SK-N-DZ (cell line): Measurements from ENCODE around the gene CCDC70.
A peak's percentile ranks its signal among the peaks of the same experiment; 100 is the strongest.

Source experiments
- DNase-seq: peaks from one replicate; pipeline ENCODE4 v3.0.0-alpha.2; 2015; ENCODE audit warnings: low spot score

CCDC70 gene

DNA sequence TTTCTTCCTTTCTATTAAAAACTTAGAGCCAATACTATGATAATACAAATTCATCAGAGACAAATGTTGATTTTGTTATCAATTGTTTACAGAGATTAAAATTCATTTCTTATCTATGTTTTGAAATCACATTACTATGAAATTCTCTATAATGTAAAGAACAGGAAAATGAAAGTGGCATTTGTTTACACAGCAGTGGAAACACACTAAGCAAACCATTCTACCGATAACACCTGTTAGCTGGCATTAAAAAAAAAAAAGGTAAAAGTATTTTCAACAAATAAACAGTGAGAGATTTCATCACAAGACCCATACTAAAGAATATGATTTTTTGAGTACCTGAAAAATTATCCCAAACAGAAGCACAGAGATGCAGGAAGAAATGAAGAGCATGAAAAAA lies 4.8 kb upstream of the CCDC70 start:
- DNase-seq = no peak

DNA sequence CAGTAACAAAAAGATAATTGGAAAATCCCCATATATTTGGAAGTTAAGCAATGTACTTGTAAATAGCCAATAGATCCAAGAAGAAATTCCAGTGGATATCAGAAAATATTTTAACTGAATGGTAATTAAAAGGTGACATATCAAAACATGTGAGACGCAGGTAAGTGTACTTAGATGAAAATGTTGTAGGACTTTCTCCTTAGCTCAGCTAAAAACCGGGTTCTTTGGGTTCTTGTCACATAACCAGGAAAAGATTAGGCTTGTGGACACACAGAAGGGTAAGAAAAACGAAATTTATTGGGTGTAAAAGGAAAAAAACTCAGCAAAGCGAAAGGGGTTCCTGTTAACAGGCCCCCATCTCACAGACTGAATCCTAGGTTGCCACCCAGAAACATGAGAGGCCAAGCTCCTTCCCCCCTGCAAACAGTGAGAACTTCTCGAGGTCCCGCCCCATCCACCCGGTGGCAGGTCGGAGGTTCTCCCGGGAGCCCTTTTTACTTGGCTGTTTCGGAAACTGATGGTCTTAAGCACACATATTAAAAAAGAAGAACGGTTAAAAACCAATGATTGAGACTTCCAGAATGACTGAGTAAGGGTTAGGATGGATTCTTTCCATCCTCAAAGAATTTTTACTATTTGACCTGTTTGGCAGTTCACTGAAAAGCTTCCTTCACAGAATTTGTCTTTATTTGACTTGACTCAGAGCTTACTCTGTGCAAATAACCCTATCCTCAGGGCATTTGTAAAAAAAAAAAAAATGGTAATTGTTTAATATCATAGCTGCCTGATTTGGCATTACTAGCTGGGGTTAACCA lies 3.1 kb upstream of the CCDC70 start:
- DNase-seq = no peak

DNA sequence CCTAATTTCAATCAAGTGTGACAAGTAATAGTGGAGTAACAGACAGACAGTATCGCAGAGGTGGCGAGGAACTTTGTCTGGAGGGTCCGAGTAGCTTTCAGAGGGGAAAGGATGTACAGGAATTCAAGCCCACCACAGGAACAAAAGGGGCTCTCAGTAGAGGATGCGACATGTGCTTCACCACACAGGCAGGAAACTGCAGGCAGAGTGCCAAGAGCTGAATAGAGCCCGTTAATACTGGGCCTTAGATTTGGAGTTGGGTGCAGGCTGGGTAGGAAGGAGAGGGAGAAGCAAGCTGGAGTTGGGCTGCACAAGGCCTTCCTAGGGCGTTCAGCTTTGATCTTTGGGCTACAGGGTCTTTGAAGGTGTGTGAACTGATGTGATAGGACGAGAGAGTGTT lies 1.2 kb downstream of the CCDC70 start:
- no peak for DNase-seq

DNA sequence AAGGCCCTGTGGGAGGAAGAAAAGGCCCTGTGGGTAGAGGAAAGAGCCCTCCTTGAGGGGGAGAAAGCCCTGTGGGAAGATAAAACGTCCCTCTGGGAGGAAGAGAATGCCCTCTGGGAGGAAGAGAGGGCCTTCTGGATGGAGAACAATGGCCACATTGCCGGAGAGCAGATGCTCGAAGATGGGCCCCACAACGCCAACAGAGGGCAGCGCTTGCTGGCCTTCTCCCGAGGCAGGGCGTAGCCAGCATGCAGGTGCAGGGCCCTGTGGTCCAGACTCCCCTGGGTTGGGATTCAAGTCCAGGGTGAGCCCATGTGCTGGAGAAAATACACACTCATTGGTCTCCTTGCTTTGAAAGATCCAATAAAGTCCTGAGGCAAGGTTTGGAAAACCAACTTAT lies 4.1 kb downstream of the CCDC70 start:
- DNase-seq = no peak

DNA sequence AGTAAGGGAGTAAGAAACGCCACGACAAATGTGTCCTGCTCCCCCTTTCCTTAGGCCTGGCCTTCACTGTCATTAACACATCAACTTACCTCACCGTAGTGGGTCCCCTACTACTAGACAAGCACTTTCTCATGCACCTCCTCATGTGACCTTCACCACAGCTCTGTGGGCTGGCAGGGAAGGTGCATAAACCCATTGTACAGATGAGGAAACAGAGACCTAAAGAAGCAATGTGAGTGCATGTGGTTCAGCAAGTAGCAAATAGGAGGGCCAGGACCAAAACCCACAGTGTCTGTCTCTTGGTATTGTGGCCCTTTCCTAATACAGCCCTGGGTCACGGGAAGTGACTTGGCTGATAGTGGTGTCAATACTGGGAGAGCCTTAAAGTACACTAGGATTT lies 5.3 kb downstream of the CCDC70 start:
- no peak for DNase-seq

DNA sequence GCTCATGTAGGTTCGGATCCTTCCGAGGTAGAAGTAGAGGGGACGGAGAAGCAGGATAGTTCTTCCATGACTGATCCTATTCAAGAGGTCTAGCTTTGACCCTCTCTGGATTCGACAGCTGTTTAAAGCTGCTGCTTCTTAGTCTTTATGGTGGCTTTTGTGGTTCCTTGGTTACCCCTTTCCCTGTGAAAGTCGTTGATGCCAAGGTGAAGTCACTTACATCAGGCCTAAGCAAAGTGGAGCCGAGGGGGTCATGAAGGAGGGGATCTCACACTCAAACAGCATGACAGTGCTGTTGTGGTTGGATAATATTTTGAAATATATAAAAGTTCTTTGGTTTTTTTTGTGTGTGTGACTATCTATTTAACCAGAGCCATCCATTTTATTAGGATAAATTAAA lies 8.1 kb downstream of the CCDC70 start:
- DNase-seq = no peak

DNA sequence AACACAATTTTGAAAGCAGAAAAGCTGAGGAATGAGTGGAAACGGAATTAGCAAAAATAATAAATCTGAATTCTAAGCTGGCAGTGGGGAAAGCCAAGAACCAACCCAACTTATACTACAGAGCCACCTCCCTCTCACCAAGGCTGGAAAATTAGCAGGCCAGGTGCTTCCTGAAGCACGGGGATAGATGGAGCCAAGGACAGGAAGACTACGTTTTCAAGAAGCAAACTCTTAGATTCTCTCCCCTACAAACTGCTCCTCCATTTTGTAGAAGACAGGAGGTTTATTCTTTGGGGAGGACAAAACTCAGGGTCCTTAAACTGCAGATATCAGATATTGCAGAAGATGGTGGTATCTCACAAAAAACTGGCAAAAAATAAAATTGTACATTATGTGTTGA lies 8.8 kb downstream of the CCDC70 start:
- no peak for DNase-seq

DNA sequence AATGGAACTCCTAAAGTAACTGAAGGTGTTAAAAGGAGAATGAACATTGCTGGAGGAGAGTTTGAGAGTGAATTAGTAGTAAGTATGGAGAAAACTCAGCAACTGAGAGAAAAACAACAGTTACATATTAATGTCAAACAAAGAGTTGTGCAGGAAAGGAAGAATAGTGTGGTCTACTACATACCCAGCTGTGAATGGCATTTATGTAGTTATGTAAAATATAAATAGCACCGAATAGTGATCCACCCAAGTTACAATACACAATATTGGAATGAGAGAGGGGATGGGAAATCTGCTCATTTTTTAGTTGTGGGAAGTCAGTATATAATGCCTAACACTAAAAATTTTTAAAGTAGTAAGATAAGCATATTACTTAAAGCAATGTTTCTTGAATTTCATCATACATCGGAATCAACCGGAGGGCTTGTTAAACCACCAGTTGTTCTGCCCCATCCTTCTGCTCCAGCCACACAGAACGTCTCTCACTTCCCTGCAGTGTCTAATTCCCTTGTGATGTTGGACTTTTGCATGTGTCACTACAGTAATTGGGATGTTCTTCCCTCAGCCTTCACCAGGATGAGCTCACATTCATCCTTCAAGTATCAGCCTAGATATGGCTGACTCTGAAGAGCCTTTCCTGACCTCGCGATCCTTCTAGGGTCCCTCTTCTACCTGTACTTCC lies 11.5 kb downstream of the CCDC70 start:
- DNase-seq = no peak

DNA sequence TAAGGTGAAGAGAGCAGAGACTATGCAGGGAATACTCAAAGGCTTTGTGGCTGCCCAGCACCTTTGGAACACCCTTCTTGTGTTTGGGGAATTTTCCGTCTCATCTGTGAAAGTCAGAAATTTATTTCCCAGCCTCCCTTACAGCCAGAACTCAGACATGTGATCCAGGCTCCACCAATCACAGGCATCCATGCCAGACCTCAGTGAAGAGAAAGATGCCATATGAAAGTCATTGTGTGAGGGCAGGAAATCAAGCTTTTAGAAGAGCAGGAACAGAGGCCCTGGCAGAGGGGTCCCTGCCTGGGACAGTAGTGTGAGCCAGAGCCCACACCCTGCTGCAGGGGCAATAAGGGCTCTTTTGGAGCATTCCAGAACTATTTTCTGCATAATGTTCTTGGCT lies 12.1 kb downstream of the CCDC70 start:
- DNase-seq = no peak

DNA sequence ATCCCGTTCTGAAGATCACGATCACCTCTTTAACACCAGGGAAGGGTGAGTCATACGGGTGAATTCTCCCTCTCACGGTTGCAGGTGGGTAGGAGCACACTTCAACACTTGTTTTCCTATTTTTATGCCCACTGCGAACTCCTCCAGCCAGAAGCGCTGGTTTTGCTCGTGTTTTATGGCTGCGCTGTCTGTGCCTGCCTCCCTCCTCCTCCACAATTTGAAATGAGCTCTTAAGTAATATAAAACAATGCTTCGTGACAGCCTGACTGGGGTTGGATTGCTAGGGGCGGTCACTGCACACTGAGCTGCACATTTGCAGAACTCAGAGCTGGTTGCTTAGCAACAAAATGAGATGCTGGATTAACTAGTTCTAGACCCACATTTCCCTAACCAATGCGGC lies 12.9 kb downstream of the CCDC70 start:
- DNase-seq = peak; percentile 24

DNA sequence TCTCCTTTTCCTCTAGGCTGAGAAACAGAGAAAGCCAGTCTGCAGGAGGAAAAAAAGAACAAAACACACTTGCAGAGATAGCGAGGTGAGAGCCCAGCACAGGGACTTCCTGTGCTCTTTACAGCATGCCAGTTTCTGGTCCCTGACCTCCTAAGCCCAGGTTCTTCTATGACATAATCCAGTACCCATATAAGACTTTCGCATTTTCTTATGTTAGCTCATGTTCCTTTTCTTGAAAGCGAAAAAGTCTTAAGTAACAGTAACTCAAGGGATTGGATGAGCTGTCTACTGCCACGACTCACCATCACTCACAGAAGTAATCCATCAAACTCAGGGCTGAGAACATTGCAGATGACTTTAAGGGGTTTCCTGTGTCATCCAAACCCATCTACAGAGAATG lies 17.4 kb downstream of the CCDC70 start:
- no peak for DNase-seq

DNA sequence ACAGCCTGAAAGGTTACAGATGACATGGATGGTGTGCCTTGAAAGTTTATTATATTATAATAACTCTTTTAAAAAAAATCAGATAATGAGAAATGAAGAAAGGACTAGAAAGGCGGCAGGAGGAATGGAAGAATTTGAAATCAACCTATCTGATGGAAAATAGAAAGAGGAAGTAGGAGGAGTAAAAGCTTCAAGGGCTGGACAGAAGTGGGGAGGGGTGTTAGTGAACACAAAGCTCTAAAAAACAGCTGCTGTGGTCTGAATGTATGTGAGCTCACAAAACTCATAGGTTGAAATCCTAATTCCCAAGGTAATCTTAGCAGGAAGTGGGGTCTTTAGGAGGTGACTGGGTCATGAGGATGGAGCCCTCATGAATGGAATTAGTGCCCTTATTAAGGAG lies 19.5 kb downstream of the CCDC70 start:
- no peak for DNase-seq

DNA sequence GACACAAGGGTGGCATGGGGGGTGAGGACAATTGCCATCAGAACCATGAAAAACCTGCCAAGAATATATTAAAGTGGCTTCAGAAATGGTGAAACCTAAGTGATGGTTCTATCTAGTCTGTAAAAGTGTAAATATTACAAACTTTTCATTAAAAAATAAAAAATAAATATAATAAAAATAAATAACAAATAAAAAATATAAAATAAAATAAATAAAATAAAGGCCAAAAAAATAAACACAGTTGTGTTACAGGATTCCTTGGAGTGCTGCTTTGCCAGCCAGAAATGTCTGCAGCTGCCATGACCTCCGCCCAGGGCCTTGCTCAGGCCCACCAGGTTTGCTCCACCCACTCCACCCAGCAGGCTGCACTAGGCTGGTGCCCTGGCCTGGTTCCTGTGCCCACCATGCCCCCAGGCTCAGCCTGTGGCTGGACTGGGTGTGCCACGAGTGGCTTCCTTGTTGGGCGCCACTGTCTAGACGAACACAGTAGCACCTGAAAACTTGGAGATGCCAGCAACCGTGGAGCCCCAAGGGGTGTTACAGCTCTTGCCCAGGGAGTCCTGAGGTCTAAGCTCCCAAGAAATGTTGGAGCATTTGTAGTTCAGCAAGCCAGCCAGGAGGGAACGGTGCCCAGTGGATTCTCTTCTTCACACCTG lies 20.9 kb downstream of the CCDC70 start:
- no peak for DNase-seq

DNA sequence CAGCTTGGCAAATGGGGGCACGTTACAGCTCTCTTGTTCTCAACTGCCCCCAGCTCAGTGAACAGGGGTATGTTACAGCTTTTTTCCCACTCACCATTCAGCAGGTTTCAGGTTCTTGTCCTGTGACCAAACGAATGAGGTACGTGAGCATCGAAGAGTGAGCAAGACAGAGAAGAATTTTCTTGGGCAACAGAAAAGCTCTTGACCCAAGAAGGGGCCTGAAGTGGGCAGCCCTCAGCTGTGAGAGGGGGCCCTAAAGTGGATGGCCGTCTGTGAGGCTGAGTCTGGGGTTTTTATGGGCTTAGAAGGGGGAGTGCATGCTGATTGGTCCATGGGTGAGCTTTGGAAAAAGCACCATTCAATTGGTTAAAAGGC lies 21.4 kb downstream of the CCDC70 start:
- no peak for DNase-seq

DNA sequence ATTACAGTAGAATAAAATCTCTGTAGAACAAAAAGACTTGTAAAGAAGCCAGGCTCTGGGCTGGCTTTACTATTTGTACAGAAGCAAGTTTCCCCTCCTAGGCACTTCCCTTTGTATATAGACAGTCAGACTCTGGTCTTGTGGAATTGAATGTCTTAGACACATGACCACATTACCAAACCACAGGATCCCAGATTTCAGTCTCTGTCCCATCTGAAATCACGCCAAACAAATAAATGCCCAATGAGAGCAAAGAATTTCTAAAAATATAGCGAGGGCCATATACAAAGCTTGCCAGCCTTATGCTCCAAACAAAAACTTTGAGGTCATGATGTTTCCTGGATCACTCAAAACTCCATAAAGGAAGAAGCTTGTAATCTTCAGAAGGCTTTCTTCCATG lies 23.9 kb downstream of the CCDC70 start:
- no peak for DNase-seq

DNA sequence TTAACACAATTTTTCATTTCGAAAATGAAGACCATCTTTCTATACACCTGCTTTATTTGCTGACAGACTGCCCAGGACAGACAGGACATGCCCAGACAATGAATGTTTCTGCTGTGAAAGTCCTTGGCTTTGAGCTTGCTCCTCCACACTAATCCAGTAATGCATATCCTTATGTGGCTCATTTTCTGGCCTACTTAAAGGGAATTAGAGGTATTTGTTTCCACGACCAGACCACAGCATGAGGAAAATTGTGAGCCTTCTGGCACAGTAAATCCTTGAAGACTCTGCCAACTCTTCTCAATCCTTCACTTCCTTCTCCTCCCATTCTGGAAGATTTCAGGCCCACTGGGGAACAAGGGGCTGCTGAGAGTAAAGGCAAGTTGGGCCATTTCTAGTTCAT lies 25.7 kb downstream of the CCDC70 start:
- DNase-seq = no peak

DNA sequence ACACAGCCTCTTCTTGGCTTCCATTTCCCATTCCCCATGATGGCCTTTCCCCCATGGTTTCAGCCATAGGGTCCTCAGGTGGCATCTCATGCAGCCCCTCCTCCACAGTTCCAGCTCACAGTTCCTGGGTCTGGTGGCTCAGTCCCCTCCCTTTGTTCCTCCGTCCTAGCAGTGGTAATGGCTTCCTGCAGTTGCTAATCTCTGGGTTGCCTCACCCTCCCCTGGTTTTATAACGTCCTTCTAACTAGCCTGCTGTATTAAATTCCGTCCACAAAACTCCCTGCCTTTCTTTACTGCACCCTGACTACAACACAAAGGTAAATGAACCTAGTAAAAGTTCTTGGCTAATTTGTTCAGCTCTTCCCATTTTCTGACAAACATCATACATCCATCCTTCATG lies 30.9 kb downstream of the CCDC70 start:
- DNase-seq = no peak

DNA sequence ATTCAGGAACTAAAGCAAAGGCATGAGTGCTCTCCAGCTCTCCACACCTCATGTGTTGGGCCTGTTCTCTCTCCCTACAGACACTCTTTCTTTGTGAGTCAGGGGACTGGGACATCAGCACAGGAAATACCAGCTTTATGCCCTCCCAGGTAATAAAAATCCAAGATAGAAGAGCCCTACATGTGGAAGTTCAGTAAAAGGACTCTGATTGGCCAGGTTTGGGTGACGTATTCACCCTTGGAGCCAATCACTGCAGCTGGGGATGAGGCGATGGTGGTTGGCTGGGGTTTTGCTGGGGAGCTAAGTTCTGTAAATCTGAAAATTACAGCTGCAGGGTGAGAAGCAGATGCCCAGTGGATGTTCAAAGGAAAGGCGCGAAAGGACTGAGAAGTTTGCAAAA lies 32.5 kb downstream of the CCDC70 start:
- DNase-seq = no peak

DNA sequence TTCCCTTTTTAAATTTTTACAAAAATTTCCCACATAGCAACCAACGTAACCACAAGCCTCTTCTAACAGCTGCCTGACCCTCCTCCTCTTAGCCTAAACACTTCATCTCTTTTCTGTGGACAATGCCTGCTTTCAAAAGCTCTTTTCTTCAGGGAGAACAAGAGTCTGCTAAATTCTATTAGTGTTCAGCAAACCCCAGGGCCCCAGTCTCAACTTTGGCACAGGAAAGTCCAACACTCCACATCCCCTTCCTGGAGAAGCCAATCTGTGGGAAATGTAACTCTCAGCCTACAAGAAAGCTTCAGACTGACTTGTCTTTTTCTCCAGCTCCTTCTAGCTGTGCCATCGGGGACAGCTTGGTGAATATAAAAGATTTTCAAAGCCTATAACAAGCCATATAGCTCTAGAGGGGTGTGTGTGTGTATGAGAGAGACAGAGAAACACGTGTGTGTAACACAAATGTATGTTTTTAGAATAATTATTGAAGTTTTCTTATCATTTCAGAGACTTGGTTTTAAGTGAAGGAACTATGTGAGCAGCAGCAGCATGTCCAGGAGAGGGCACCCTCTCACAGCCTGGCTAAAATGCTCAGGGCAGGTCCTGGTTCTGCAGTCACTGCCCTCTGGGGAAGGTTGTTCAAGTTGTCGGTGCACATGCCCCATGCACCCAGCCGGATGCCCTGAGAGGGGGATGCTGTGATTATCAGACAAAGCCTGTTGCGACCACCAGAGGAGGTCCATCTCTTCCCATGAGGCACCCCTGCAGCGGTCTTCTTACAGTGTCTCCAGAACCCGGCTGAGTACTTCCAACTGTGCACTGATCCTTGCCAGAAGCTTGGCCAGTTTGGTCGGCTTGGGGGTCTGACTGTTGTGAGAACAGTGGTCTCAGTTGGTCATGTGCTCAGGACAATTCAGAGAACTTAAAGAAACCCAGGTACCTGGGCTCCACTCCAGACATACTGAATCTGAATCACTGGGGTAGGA lies 34.4 kb downstream of the CCDC70 start:
- DNase-seq = peak; percentile 58

DNA sequence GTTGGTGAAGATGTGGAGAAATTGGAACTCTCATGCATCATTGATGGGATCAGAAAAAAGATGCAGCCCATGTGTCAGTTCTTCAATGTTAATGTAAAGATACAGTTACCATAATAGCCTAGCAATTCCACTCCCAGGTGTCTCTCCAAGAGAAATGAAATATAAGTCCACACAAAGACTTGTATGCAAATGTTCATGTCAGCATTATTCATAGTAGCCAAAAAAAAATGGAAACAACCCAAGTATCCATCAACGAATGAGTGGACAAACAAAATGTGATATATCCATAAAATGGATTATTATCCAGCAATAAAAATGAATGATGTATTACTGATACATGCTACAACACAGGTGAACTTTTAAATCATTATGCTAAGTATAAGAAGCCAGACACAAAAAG lies 38.7 kb downstream of the CCDC70 start:
- no peak for DNase-seq

DNA sequence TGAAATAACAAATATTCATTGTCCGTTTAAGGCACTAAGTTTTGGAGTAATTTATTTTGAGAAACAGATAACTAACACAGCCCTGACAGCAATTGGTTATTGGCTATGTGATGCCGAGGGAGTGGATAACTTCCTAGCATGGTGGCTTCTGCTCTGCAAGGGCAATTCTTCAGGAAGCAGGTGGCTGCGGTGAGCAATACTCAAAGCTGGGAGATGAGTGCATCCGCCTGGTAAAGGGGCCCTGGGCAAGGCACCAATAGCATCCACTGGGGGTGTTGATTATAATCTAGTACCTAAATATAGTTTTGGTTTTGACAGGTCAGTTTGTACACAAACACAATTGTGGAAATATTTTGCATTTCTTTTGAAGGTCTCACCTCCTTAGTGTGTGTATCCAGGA lies 41.0 kb downstream of the CCDC70 start:
- no peak for DNase-seq

DNA sequence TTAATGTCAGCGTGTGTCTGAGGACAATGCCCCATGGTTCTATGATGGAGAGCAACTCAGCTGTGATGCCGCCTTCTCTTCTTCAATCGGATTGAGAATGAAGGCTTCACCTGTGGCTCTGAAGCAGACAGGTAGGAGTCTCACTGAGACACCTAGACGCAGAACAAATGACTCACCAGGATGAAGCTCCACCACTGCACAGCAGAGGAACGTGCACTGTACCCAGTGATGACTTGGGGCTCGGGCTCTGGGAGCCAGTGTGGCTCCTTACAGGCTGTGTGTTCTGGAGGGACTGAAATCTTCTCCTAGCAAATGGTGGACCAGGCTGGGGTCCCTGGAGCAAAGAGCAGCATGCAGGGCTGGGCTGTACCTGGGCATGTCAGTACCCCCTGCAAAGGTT lies 44.0 kb downstream of the CCDC70 start:
- no peak for DNase-seq
